Medulla oblongata (tissue), 1 donor: ENCODE measurements around the gene CD96.
A peak's percentile ranks its signal among the peaks of the same experiment; 100 is the strongest.
"Not testable (repeated sequence)": the region's sequence is repeated elsewhere in the genome, so short reads cannot be mapped to it uniquely, and the experiment has no call there.

Experiments
- DNase-seq: peaks from one replicate; pipeline ENCODE4 v3.0.0-alpha.2; 2015; ENCODE audit errors: extremely low spot score

Gene CD96

DNA sequence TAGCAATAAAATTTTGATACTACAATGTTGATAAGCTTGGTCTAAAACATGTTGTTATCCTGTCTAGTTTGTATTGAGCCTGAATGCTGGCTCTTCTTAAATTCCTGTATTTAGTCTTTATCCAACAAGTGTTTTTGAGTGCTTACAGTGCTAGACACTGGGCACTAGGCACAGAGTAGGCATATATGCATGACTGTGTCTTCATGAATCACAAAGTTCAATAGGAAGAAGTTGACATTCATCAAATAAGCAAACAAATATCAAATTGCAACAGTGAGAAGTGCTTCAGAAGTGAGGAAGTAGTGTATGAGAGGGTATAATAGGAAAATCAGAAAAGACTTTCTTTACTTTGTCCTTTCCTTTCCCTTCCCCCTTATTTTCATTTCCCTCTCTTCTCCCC lies 6.8 kb downstream of the CD96 start:
- DNase-seq: no peak

DNA sequence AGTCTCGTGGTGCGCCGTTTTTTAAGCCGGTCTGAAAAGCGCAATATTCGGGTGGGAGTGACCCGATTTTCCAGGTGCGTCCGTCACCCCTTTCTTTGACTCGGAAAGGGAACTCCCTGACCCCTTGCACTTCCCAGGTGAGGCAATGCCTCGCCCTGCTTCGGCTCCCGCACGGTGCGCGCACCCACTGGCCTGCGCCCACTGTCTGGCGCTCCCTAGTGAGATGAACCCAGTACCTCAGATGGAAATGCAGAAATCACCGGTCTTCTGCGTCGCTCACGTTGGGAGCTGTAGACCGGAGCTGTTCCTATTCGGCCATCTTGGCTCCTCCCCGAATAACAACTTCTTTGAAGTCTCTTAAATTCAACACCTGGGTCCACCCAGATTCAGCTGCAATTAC lies 19.9 kb downstream of the CD96 start:
- not testable (repeated sequence) for DNase-seq

DNA sequence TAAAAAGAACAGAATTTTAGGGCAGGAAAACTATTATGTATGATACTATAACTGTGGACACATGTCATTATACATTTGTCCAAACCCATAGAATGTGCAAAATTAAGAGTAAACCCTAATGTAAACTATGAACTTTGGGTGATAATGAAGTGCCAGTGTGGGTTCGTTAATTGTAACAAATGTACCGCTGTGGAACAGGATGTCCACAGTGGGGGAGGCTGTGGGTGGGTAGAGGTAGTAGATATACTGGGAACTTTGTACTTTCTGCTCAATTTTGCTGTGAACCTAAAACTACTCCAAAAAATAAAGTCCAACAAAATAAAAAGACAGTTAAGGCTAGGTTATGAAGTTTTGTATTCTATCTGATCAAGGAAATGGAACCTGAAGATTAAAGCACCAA lies 24.8 kb downstream of the CD96 start:
- DNase-seq: no peak

DNA sequence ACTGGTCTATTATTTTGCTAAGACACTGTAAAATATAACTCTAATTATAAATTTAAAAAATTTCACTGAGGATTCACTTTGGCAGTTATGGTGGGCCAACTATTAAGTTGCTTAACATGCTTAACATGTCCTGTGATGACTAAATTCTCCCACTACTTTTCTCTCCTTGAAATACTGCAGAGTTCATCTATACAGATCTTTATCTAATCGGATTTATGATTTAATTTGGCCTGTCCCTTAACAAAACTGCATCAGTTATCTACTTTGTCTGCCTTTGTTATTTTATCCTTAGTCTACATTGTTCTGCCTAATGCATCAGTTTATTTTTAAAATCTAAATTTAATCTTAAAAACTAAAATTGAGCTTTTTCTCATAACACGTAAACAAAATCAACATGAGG lies 26.4 kb downstream of the CD96 start:
- DNase-seq: no peak

DNA sequence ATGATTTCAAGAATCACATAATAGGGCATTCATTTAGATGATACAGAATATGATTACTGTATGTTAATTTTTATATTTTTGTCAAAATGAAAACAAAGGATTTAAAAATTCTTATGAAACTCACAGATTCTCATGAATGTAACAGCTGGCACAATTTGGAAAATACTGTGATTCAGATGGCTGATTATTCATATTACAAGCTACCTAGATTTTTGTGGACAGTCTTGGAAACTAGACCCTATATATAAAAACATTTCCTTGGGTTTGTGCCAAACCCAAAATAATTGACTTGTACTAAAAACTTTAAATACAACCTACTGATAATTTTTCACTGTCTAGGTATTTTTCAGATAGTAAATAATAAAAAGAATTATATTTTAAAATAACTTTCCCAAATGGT lies 26.9 kb downstream of the CD96 start:
- DNase-seq: no peak

DNA sequence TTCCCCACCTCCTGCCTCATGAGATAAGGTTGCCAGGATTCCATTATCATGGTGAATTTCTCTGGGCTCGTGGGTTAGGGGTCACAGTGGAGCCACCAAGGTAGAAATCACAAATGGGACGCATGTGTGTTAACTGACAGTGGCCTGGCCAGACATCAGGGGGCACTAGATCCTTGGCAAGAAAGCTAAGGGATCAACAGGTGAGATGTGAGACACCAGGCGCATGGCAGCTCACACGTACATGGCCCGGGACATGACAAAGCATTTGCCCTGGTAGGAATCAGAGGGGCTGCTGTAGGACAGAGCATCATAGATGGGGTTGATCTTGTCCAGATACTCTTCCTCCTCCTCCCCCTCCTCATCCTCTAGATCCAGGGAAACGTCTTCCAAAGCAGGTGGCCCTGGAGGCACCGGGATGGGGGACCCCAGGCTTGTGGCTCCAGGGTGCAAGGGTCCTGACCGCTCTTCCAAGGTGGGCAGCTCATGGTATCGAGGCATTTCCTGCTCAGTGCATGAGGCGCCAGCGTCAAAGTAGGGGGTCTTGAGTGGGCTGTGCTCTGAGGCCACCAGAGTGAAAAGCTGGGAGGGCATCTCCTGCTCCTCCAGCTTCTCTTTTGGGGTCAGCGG lies 28.5 kb downstream of the CD96 start:
- DNase-seq: no peak

DNA sequence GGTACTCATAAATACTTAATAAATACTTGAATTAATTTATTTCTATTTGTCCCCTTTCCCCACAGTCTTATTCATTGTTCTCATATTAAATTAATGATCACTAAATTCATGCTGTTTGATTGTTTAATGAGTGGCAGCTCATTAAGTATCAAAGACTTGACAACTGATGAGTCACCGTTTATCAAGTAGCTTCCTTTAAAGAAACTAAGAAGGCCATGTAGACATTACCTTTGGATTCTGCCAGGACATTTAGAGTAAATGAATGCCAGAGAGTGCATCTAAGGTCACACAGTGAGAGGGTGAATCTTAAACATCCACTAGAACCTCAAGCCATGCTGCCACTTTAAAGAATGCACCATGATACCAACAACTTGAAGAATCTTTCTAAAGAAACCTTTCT lies 29.3 kb downstream of the CD96 start:
- no peak for DNase-seq

DNA sequence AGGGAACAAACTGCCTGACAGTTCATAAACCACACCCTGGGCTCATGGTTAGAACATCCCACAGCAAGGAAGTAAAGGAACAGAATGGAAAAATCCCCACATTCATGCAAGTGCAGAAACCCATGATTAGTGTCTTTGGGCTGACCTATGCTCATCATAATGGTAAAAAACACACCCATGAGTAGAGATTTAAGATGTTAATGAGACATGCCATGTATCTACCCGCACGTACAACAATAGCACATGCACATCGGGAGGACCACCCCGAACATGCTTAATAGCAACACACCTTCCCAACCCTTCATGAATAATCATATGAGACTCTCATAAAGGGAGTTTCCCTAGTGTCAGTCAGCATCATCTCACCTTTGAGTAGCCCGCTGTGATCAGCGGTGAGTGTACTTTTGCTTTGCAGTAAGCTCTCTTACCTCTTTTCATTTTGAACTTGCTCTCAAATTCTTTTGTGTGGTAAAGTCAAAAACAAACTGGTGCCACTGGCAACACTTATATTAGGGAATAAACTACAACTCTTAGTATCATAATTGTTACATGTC lies 30.0 kb downstream of the CD96 start:
- DNase-seq: no peak

DNA sequence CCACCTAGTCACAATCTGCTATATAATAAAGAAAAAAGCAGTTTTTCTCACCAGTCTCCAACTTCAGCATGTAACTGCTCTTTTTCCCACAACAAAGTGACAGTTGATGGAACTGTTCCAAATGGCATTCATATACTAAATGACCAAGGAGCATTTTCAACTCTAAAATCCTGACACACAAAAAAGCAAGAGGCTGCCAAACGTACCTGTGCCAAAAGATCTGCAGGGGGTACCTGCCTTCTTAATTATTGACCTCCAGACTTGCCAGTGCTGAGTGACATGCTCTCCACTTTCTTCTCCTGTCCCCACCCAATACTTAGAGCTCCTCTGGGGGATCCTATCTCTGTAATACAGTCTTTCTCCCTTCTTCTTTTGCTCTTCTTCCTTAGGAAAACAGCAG lies 35.1 kb downstream of the CD96 start:
- no peak for DNase-seq

DNA sequence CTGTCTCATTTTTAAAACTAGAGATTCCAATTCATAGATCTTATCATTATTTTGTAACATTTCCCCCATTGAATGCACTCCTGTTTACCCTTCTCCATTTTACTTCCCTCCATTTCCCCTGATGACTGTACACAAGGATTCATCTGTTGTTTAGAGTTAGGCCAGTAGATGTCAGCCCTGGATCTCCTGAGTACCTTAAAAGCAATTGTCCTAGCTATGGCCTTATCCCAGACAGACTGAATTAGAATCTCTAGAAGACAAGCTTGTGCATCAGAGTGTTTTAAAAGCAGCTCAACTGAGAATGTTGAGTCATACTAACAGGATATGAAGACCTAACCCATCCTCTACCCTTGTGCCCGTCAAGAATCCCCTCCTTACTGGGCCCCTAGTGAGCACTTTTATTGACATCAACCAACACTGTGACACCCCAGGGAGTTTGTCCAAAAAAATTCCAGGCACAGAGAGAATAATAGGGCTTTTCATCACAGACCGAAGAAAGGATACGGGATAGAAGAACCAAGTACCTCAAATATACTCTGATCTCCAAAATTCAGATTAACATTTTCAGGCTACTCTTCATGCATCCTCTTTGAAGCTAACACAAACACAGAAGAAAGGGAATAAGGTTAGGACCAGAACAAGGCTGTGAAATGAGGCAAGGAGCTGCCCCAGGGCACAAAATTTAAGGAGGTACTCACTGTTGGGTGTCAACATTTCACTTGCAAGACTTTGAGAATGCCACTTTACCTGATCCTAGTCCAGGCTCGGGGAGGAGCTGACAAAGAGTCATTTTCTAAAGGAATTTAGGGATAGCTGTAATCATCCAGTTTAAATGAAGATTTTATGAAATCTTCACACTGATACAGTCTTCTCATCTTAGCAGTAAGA lies 36.0 kb downstream of the CD96 start:
- DNase-seq: peak; percentile 22

DNA sequence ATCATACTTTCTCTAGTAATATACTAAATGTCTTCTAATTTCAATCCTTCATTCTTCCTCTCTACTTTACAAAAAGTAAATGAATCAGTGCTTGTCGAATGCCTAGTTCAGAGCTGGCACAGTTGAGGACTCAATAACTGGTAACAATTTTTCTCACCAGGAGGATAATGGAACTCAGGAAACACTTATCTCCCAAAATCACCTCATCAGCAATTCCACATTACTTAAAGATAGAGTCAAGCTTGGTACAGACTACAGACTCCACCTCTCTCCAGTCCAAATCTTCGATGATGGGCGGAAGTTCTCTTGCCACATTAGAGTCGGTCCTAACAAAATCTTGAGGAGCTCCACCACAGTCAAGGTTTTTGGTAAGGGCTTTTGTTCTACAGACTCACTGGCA lies 36.9 kb downstream of the CD96 start:
- DNase-seq: no peak

DNA sequence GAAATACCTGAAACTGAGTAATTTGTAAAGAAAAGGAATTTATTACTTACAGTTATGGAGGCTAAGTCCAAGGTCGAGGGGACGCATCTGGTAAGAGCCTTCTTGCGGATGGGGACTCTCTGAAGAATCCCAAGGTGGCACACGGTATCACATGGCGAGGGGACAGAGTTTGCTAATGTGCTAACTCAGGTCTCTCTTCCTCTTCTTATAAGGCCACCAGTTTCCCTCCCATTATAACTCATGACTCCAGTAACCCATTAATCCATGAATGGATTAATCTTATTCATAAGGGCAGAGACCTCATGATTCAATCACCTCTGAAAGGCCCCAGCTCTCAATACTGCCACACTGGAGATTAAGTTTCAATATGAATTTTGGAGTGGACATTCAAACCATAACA lies 37.5 kb downstream of the CD96 start:
- DNase-seq: no peak

DNA sequence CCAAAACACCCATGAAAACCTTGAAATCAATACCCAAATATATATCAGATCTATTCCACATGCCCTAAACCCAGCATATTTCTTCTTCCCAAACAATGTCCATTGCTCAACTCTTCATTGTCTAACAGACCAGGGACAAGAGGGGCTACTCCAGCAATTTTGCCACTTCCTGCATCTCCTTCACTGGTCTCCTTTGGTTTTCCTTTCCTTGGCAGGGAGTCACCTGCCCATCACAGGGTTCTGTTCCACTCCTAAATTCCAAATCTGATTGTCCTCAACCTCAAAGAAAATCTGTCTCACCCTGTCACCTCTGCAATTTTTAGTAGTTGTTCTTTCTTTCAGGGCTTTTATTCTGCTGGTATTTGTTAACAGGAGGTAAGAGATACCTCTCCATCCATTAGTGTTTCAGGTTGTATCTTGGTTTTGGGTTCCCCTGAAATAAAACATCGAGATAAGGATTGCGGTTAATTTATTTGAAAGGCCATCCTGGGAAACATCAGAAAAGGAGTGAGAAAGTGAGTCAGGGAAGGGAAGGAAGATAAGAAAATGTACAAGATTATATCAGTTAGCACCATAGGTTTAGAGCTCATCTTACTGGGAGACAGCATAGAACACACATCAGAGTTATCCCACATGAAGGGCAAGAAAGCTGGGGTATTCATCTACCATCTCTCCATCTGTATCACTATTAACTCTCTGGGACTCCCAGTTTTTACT lies 39.6 kb downstream of the CD96 start:
- no peak for DNase-seq

DNA sequence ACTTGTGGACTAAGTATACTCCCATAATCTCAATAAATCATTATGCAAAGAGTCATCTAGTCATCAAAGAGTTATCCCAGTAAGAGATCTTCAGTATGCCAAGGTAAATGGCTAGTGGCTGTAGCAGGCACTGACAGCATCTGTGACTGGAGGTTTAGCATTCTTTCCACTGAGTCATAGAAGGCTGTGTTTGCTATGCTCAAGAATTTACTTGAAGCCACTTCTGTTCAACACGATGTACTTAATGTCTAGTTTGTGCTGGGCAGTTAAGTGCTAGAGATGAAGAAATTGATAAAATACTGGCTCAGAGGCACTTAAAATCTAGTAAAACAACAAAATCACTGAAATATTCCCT lies 40.1 kb downstream of the CD96 start:
- no peak for DNase-seq

DNA sequence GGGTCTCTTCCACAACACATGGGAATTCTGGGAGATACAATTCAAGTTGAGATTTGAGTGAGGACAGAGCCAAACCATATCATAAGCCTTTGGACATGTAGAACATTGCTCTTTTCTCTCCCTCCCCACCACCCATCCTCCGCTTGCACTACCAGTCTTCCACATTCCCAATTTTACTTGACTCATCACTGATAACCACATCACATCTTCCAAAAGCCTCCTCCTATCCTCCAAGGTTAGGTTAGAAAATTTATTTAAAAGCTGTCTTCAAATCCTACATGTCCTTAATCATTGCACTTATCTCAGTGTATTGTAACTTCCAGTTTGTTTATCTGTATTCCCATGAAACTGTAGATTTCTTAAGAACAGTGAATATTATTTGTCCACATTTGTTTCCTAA lies 42.7 kb downstream of the CD96 start:
- DNase-seq: no peak

DNA sequence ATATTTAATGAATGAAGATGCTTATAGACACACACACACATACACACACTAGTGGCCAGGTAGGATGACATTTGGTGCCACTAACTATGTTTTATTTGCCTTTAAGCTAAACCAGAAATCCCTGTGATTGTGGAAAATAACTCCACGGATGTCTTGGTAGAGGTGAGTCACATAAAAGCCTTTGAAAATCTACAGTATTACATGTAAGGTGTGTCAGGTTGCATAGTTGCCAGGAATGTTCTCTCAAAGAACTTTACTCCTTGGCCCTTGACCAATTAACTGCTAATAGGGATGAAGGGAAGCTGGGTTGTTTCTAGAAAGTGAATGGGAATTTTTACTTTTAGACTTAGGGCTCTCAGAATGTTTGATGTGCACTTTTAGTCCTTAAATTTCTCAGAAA lies 43.2 kb downstream of the CD96 start:
- DNase-seq: no peak

DNA sequence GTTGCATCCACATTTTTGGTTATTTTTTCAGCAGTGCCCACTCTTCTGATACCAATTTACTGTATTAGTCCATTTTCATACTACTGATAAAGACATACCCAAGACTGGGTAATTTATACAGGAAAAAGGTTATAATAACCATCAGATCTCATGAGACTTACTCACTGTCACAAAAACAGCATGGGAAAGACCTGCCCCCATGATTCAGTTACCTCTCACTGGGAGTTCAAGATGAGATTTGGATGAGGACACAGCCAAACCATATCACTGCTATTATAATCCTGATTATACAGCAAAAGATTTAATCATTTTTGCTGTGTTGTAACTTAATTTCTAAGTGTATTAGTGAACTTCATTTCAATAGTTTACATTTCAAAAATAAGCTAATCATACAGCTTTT lies 46.5 kb downstream of the CD96 start:
- DNase-seq: no peak

DNA sequence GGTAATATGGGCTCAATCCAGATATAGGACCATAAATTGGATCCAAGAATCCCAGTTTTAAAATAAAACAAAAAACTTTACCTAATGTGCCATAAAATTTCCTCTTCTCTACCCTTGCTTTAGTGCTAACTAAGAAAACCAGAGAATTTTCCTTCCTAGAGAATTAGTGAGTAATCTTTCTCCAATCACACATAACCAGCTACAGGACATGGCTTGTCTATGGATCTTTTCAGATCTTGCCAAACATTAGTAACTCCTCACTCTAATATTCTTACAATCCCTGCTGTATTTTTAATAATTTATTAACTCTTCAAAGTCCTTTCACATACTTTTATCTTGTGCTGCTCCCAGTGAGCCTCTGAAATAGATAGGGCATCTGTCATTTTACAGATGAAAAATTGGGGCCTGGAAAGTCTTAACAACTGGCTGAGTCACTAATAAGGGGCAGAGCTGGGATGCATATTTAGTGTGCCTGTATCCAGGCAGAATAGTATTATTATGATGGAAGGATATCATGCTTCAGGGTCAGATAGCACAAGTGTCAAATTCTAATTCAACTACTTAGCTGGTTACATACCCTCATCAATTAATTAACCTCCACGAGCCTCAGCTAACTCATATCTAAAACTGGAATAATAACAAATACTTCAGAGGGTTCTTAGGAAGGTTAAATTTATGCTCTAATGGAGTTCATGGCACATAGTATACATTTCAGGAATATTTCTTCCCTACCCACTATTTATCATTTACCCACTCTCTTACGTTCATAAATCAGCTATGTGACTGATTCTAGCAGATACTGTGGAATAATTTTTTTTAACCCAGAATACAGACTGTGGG lies 47.5 kb downstream of the CD96 start:
- no peak for DNase-seq

DNA sequence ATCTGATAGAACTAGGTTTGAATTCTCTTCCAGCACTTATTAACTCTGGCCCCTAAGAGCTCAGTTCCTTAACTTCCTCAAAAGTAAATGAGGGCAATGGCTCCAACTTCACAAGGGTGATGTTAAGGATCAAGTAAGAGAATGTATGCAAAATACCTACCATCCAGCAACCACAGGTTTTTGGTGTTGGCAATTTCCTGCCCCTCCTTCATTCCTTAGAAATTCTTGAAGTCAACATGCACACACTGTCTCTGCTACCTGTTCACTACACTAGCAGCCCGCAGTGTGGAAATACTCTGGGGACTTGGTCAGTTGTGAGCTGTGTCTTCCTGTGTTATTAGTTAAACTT lies 48.1 kb downstream of the CD96 start:
- no peak for DNase-seq

DNA sequence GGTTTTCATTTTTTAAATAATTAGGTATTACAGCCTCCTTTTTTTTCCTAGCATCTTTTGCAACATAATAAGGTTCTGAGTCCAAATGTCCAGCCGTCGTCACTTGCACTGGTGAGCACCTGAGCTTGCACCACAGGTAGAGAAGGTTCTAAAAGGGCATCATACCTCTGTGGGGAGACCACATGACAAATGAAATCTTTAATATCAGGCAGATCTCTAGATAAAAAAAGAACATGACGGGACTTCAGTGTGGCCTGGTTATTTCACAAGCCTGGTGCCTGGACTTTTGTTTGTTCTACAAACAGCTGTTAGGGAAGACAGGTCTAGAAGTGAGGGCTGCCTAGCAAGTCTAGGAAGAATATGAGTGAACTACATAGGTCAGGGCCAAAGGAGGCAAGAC lies 49.6 kb downstream of the CD96 start:
- DNase-seq: no peak

DNA sequence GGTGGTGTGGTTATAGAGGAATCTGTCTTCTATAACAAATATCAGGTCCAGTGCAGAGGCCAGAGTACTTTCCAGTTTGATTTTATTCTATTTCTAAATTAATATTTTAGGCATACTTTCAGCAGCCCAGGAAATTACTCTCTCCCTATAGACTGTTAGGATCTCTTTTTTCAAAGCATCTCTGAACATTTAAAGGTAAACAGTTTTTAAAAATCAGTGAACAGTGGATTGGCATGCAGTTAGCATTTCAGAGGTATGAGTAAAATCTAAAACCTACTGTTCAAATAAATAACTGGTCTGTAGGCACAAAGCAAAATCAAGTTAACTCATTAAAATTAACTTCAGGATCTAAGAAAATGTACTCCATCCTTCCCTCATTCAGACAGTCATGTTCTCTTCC lies 50.1 kb downstream of the CD96 start:
- DNase-seq: no peak

DNA sequence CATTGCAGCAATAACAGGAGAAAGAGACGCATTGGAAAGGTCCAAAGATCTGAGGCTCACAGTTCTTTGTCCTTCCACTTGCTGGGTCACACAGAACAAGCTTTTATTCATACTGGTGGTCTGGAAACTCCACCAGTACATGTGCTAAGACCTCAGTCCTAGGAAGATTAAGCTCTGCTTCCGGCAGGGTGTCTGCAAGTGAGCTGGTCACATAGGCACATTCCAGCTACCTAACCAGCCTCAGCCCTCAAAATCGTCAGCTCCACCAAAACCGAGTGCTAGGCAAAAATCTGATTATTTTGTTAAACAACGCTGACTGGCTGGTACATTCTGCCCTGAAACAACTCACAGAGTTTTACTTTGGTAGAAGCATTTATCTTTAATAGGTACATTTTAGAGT lies 50.9 kb downstream of the CD96 start:
- DNase-seq: no peak
